ENCODE measurements around the gene SEMA4F.

SEMA4F gene

DNA sequence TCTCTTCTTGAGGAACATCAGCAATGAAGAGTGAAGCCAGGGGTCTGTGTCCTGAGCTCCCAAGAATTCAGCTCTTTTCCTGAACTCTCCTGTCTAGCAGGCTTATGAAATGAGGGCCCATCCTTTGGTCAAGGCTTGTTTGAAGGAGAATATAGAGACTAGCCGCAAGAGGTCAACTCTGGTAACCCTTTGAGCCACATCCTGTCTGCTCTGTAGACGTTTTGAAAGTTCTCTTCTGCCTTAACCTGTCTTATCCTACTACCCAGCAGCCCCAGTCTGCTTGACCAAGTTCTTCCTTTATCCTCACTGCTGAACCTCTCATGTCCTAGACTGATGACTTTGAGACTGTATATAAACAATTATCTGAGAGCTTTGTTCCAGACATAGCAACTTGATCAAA, 5.4 kb downstream of the SEMA4F start:
- DNase-seq: no peak

DNA sequence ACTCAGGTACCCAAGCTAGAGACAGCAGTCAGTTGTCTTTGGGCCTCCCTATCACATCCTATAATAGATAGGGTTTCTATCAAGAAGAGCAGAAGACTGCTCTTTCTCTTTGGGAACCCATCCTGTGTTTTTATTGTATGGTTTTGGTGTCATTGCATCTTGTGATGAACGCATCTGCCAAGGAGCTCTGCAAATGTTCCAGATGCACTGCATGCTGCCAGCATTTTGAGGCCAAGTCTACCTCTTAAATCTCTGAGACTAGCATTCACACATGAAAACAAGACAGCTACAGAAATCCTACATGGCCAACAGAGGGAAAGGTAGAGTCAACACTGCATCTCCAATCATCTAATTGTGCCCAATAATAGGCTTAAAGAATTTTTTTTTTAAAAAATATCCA, 14.0 kb downstream of the SEMA4F start:
- peak in 1 of 2 donors; percentile 7 for DNase-seq

DNA sequence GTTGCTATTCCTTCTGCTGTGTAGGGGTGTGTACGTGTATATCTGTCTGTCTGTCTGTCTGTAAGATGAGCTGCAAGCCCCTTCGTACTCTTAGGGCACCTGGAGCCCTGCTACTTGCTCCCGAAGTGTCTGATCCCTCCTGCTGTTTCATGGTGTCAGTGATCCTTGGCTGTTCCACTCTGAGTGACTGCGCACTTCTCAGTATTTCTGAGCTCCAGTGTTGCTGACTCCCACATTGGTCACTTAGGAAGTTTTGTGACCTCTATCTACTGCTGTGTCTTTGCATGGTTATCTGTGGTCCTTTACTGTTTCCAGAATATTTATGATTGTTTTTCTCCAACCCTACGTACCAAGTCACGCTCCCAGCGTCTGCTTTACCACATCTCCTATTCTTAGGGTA, 16.2 kb downstream of the SEMA4F start:
- DNase-seq: no peak

DNA sequence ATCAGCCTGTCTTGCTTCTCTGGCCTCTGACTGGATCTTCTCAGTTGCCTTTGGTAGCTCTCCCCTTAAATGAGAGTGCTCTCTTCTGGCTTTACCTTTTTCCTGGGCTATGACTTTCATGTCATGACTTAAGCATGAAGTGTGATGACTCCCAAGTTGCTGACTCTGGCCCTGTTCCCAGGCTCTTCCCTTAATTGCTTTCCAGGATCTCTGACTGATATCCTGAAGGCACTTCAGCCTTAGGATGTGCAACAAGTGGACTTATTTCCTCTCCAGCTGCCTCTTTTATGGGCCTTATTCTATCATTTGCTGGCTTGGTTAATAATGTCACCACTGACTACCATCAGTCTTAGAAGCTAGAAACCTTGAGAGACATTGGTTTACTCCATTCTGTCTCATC, 17.4 kb downstream of the SEMA4F start:
- DNase-seq: no peak

DNA sequence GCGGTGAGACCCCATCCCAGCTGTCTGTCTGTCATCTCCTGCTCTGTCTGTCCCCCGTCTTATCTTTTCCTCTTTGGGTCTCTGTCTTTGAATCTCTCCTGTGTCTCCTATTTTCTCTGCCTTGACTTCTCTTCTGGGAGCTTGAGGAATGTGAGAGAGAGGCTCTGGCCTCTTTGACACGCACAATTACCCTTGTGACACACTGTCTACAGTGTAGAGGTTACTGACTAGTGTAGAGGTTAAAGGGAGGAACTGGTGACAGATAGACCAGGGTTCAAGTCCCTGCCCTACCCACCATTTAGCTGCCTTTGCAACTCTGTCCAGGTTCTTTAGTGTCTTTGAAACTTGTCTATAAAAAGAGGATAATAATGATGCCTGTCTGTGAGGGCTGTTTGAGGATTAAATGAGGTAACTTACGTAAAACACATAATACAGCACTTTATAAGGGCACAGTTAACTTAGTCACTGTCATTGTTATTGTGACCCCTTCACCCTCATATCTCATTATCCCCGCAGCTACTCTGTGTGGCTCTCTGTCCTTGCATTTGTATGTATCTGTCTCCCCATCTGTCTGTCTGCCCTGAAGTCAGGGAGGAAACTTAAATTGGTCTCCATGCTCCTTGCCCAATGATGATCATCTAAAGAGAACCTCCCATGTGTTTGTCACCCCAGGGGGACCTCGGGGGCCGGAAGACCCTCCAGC, 19.9 kb downstream of the SEMA4F start:
- no peak for DNase-seq

DNA sequence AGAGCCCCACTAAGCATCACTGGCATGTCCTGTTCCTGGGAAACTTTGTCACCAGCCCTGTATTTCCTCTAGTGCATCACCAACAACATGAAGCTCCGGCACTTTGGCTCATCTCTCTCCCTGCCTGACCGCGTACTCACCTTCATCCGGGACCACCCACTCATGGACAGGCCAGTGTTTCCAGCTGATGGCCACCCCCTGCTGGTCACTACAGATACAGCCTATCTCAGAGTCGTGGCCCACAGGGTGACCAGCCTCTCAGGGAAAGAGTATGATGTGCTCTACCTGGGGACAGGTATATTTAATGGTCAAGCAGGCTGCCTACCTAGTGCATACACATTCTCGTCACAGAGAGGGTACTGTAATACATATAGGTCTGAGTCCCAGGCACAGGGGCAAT, 21.0 kb downstream of the SEMA4F start:
- DNase-seq: no peak

DNA sequence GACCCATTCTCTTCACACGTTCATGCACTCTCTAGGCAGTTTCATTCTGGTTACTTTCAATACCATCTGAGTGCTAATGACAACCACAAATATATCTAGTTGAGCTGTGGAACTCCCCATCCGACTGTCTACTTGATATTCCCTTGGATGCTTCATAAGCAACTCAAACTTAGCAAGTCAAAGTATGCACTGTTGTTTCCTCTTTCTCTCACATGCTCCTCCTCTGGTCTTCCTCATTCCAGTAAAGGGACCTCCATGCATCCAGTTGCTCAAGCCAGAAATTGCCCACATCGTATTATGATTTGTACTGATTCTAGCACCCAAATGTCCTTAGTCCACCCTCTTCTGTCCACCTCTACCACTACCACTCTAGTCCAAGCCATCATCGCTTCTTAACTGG, 22.3 kb downstream of the SEMA4F start:
- no peak for DNase-seq

DNA sequence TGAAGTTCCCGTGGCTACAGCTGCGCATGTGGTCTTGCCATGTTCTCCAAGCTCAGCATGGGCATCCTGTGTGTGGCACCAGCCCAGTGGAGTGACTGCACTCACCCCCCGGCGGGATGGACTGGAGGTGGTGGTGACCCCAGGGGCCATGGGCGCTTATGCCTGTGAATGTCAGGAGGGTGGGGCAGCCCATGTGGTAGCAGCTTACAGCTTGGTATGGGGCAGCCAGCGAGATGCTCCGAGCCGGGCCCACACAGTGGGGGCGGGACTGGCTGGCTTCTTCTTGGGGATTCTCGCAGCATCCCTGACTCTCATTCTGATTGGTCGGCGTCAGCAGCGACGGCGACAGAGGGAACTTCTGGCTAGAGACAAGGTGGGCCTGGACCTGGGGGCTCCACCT, 25.6 kb downstream of the SEMA4F start:
- no peak for DNase-seq

DNA sequence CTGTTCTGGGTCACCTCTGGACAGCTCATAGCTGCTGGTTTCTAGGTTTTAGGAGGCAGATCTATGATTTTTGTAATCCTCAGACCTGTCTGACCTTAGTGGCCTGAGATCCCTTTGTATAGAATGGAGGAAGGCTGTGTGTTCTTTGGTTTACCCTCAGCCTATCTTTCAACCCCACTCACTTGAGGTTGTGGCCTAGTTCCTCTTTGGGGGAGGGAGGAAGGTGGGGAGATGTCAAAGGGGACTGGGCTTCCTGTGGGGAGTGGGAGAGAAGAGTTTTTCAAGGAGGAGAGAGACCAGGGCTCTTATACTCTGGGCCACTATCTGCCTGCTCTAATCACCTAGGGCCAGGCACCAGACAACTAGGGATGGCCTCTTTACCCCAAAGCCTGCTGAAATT, 28.5 kb downstream of the SEMA4F start:
- no peak for DNase-seq

DNA sequence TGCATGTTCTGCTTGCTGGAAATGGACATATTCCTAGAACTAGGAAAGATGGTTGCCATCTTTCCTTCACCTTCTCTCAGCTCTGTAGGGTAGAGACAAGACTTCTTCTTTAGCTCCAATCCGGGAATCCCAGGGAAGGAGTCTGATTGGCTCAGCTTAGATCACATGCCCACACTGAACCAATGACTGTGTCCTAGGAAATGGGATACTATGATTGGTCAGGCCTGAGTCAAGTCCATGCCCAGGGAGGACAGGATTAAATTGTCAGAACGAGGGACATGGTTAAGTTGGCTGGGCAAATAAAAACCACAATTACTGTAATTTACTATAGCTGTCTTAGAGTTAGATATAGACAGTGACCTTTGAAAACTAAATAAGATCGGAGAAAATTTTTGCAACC, 31.4 kb downstream of the SEMA4F start:
- no peak for DNase-seq

DNA sequence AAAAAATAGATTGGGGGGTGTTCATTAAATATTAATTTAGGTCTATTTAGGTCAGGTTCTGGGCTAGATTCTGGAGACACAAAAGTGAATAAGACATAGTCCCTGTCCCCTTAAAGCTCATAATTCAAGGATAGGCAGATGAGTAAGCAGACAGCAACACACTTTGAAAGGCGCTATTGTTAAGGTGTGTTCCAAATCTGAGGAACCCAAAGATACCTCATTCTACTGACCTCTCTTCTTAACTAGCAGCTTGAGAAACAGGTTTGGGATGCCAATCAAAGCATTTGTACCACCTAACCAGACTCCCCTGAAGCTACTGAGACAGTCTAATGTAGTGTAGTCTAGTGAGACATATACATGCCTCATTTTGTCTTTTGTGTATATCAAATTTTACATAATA, 34.8 kb downstream of the SEMA4F start:
- no peak for DNase-seq

DNA sequence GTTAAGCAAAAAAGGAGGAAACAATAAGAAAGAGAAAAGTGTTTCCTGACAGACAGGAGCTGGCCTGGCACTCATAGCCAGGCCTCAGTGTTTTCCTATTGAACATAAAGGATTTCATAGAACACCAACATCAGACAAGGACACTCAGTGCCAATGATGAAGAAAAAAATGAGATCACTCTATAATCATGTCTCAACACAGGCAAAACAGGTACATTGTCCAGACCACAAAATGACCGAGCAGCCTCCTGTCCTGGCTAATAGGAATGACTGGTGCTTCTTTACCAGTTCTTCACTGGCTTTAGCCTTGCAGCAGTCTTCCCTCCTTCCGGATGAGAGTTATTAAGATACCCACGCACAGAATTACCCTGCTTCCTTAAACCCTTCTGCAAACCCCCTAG, 35.6 kb downstream of the SEMA4F start:
- no peak for DNase-seq

DNA sequence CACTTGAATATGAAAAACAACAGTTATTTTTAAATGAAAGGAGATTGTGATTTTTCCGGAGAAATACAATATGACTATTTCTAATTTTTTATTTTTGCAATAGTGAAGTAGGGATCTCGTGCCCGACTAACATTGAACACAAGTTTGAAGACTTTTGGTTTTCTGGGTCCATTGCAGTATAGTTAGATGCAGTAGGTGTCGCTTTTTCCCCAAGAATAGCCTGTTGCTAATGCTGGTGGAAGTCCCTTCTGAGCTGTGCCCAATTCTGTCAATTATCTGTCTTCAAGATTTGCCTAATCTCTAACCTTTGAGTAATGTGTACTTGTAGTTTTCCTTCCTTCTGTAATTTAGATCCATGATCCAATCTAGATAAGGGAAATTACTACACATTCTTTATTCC, 36.5 kb downstream of the SEMA4F start:
- DNase-seq: peak; percentile 9 to 21

DNA sequence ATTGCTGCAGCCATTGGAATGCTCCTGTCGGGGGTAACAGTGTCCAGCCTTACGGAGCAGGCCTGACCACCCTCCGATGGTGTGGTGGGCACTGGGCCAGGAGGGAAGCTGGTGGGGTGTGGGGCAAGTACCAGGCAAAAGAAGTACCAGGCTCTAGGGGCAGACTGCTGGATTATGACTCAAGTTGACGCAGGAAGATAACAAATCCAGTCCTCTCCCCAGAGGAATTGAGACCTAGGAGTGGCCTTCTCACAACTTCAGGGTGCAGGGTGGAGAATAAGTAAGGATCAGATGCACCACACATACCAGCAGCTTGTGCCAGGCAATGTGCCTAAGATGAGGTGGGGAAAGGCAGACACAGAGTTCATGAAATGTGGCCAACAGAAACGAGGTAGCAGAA, 37.9 kb downstream of the SEMA4F start:
- DNase-seq: no peak

DNA sequence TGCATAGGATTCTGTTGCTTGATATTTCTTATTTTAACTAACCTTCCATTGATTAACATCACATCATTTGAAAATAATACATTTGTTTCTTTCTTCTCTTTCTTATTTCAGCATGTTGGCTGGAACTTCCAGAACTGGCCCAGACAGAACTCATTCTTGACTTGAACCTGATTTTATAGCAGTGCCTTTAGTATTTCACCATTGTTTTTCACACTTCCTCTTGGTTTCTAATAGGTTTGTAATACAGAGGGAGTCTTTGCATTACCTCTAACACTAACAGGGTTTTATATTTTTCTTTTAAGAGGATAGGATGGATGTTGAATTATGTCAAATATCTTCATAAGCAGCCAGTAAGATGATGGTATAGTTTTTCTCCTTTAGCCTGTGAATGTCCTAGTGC, 39.2 kb downstream of the SEMA4F start:
- DNase-seq: no peak

DNA sequence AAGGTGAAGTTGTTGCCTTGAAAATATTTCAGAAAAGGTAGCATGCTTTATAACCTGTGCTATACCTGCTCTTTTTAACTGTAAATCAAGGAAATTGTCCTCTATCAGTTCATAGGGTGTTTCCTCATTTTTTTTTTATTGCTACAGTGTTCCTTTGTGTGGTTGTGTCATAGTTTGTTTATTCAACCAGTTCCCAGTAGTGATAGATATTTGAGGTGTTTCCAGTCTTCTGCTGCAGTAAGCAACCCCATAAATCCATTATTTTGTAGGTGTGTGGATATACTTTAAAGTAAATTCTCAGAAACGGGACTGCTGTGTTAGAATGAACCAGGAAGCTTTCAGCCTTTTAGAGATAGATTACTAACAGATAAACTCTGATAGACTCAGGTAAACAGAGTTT, 39.6 kb downstream of the SEMA4F start:
- no peak for DNase-seq

DNA sequence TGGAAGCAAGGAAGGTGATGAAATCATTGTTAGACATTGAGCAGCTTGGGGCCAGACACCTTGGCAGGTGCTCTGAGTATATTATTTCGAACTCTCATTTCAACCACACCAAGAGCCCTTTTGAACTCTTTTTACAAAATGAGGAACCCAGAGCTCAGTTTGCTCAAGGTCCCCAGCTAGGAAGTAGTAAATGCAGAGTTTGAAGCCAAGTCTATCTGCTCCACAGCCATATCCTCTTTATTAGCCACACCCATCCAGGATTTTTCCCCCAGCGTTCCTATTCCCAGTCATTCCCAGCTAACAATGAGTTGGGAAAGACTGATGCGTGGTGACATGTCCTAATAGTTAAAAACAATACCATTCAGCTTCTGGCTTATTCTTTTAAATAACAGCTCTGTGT, 40.2 kb downstream of the SEMA4F start:
- no peak for DNase-seq

DNA sequence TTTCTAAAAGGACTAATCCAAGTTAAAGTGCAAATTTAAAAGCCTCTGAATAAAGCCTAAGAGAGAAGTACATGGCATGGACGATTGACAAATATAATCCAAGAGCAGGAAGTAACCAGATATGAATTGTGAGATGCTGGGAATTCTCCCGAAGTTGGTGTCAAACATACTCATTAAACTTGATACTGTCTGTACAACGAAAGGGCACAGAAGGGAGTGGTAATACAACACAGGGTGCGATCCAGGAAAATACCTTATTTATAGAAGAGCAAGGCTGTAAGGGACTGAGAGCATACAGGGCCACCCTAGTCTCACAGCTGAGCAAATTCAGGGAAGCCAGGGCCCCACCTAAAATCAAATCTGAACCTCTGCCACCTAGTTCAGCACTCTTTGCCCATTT, 41.6 kb downstream of the SEMA4F start:
- DNase-seq: no peak

DNA sequence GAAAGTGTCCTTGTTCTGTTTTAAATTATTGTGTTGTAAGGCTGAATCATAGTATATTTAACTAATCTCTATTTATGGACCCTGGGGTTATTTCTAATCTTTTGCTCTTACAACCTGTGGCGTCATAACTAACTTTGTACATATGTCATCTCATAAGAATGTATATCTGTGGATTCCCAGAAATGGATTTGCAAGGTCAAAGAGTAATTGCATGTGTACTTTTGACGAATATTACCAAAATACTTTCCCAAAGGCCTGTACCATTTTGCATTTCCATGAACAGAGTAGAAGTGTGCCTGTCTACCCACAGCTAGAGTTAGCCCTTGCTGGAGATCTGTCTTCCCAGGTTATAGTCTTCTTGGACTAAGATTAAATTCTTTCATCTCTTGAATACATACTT, 42.8 kb downstream of the SEMA4F start:
- no peak for DNase-seq

DNA sequence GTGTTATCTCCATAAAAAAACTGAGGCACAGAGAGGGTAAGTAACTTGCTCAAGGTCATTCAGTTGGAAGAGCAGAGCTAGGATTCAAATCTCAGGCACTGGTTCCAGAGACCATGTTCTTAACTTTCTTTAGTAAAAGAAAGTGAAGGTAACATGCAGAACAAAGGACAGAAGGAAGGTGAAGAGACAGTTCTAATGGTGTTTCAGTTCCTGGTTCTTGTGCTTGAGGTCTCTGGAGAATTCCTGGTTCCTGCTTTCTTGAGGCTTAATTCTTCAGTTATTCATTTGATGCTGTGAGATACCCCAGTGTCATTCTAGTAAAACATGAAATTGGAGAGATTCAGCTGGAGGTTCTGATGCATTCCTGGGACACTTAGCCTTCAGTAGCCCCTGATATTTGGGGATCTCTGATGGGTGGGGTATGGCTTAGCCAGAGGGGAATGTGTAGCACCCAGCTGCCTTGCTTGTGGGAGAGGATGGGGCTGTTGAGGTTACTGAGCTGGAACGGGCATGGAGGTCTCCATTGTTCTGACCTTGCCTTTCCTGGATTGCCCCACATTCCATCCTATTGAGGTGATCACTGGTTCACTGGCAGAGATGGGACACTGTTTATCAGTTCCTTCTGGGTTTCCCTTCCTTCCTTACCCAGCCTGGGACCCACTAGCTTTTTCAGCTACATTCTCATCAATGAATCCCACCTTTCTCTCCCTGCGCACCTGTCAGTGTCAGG, 46.8 kb downstream of the SEMA4F start:
- no peak for DNase-seq

DNA sequence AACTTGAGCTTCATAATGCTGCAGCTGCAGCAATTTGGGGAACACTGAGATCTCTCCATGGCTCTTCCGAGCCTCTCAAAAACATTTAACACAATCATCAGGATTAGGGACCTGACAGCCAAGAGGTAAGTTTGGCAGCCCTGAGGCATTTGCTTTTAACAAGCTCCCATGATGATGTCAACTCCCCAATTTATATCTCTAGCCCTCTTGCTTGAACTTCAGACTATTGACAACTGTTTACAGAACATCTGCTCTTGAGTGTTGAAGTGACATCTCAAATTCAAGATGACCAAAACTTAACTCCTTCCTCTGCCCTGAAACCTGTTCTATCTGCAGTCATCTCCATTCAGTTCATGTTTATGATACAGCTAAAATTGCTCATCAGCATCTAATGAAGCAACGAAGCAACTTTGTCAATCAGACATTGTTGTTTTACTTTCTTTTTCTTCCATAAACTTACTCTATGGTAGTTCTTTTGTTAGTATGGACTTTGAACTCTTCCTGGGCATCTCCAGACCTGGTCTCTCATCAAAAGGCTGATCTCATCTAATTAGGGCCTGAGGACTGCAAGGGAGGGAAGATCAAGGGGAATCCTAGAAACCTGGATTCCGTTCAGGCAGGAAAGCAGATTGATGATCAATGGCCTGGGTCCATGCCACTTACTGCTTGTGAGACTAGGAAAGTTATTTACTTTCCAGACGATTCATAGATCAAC, 48.1 kb downstream of the SEMA4F start:
- no peak for DNase-seq

DNA sequence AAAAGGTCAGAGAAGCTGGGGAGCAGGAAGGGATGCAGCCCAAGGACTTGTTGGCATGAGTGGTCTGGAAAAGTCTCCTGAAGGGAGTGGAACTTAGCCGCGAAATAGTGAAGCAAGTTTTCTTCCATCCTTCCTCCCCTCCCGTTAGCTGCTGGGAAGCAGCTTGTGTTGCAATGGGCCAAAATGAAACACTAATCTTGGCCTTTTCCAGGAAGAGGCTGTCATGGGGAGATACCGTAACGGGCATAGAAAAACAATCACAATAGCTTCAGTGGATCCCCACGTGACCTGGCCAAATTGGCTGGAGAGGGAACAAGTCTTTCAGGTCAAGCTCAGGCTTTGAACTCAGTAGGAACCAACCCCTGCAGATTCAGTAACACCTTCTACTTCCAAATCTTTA, 49.3 kb downstream of the SEMA4F start:
- DNase-seq: no peak

DNA sequence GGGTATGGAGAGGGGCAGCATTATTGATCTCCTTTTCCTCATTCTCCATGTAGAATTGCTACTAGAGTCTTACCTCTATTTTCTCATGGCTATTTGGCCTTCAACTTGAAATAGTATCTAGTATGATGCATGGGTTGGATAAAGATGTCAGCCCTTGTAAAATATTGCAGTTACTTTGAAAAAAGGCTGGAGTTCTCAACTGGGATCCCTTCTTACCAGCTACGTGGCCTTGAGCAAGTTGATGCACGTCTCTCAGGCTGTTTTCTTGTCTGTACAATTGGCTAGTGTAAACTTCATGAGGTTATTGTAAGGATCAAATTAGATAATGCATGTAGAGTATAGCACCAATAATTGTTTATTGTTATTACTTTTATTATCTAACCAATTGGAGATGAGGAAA, 50.2 kb downstream of the SEMA4F start:
- no peak for DNase-seq

DNA sequence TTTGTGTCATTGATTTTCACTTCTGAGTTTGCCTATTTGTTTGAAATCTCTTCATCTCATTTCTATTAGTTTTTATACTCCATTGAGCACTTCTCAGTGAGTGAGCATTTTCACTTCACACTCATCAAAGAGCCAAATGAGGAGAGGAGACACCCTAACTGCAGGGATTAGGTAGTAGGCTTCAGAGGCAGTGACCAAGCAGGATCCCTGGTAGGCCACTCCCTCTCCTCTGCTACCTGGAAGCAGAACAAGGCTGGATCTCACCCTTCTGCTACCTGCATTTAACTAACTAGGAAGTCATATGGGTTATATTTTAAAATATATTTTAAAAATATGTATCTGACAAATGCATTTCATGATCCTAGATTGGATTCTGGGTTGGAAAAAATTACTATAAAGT, 52.7 kb downstream of the SEMA4F start:
- no peak for DNase-seq

Measured in hippocampal formation (tissue), 2 donors.